ENCODE data around the gene PRRC2B. TPM values are rescaled to one million over a fixed set of nuclear protein-coding genes. Genes with fewer than 3 reads are reported as not detected.

The PRRC2B gene
- total and polyA plus RNA-seq, 2 experiments from 2014 or later = 45.0 to 193 TPM

- TF ChIP-seq ZNF462 (CRISPR knock-in tag; IDR thresholded peaks at IDR 0.05) = no peak
- no peak for TF ChIP-seq ETS1 (IDR thresholded peaks at IDR 0.05)
- TF ChIP-seq EZH2 (IDR thresholded peaks at IDR 0.05; ENCODE audit: low read depth, unreplicated experiment) = no peak
- TF ChIP-seq EZH2phosphoT487 (IDR thresholded peaks at IDR 0.05; ENCODE audit: unreplicated experiment) = no peak
- TF ChIP-seq JUNB (IDR thresholded peaks at IDR 0.05; ENCODE audit: unreplicated experiment) = no peak
- TF ChIP-seq ZNF114 (CRISPR knock-in tag; IDR thresholded peaks at IDR 0.05) = no peak
- TF ChIP-seq NANOG (IDR thresholded peaks at IDR 0.05; ENCODE audit: borderline replicate concordance) = no peak
- no peak for TF ChIP-seq POLR2AphosphoS5 (IDR thresholded peaks at IDR 0.05; ENCODE audit: low read depth)
- no peak for TF ChIP-seq CREB1 (CRISPR knock-in tag; IDR thresholded peaks at IDR 0.05; ENCODE audit: low read depth)
Measured at GRCh38 chr9:131521203-131521602, 127.3 kb downstream of the PRRC2B start (continued).

- ATAC-seq (no peak), DNase-seq (ENCODE audit: low spot score) (no peak)
- H3K36me3 Mint-ChIP-seq (ENCODE audit: low read depth) = peaks cover 71% of the 10 kb centered on the region
- Histone ChIP-seq H3K36me3 (ENCODE audit: insufficient read depth) (peaks cover 6% of the 10 kb centered on the region; the same call in 1 of the 2 replicates), H3K4me3 (no peak overlapping the region), H3K4me2 (no peak overlapping the region), H3K9me2 (ENCODE audit: insufficient read depth) (no peaks in the 10 kb centered on the region), H2AFZ (no peak overlapping the region), H3K4me1 (ENCODE audit: insufficient read depth) (no peaks in the 10 kb centered on the region), H3K27ac (ENCODE audit: low read depth) (no peak overlapping the region), H3F3A (replicated peaks; ENCODE audit: low read depth) (peaks cover 9% of the 10 kb centered on the region; the same call in 1 of the 2 replicates), H3K79me2 (replicated peaks; ENCODE audit: insufficient read depth) (no peaks in the 10 kb centered on the region), H3K27me3 (ENCODE audit: insufficient read depth) (no peaks in the 10 kb centered on the region), H4K20me1 (replicated peaks; ENCODE audit: insufficient read depth) (no peaks in the 10 kb centered on the region; the same call in 1 of the 2 replicates)
- H3K27me3 Mint-ChIP-seq (ENCODE audit: insufficient read depth, low read depth, poor library complexity) = peaks cover 17% of the 10 kb centered on the region
- no peaks in the 10 kb centered on the region for H3K4me1 Mint-ChIP-seq
- H3K9me3 Mint-ChIP-seq = no peaks in the 10 kb centered on the region
- H3K27ac Mint-ChIP-seq = no peak overlapping the region
- TF ChIP-seq EZH2 (IDR thresholded peaks at IDR 0.05; ENCODE audit: low read depth, unreplicated experiment) (no peak), CTCF (conservative IDR thresholded peaks at IDR 0.05; ENCODE audit: low read depth in 2 of 2) (no peak), EZH2phosphoT487 (IDR thresholded peaks at IDR 0.05; ENCODE audit: unreplicated experiment) (no peak), STAT1 (IDR thresholded peaks at IDR 0.05; ENCODE audit: unreplicated experiment) (no peak), REST (IDR thresholded peaks at IDR 0.05; ENCODE audit: unreplicated experiment) (no peak)
- H3K4me3 Mint-ChIP-seq = no peak overlapping the region
Measured at GRCh38 chr9:131521822-131522221, 127.9 kb downstream of the PRRC2B start.
